Measurements from ENCODE around the gene RFK. TPM values are rescaled to one million over a fixed set of nuclear protein-coding genes. Genes with fewer than 3 reads are reported as not detected.

RFK gene
- polyA plus RNA-seq (13.5 to 30.1 TPM (median 16.4 TPM) in 3 replicates), polyA minus RNA-seq (1.1 to 20.6 TPM (median 6.3 TPM) in 3 replicates)
- polyA plus RNA-seq (2011; ENCODE audit: low read depth) = 7.9 TPM
- polyA plus RNA-seq (2011; cell fraction: cytosol; rRNA removed) = 14.5 and 29.8 TPM in 2 replicates
- polyA plus RNA-seq (2011; cell fraction: nucleus; rRNA removed) = 5.2 and 10.4 TPM in 2 replicates
- 13.8 and 16.3 TPM in 2 replicates for polyA plus RNA-seq (2012; ENCODE audit: low replicate concordance)
- 15.3 TPM for polyA minus RNA-seq (2011; cell fraction: cytosol; rRNA and poly(A)+ RNA removed)
- 4.9 and 5.2 TPM in 2 replicates for polyA minus RNA-seq (2011; cell fraction: nucleus; rRNA and poly(A)+ RNA removed)

DNA sequence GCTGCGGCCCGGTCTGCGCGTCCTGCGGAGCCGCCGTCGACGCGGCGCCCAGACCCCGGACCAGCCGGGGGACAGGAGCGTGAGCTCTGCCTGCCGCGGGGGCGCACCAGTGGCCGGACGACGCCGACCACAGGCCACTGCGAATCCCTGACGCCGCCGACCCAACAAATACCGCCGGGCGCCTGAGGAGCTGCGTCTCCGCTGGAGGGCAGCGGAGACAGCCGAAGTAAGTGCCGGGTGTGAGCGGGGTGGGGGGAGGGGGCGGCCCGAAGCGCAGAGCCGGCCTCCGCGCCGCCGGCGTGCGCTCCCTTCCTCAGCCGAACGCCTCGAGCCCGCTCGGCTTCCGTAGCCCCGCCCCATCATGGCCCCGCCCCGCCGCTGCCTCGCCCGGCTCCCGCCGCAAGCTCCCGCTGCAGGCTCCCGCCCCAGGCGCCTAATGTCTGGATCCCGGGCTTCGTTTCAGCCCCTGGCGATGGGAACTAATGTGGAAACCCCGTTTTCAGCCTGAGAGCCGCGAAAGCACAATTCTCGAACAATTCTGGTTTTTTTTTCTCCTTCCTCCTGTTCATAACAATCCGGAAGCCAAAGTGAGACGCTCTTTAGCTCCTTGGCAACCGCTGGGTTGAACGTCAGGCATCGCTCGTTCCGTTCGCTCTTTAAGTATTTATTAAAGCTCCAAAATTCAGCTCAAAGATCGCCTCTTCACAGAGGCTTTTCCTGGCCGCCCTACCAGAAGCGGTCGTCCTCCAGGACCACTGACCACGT is at the start of gene RFK:
TSS of gene RFK (minus strand) at position 232 of the 765 bp plus-strand sequence. CDS start 255 bp downstream, outside the sequence.
- TF ChIP-seq CTCF (optimal IDR thresholded peaks at IDR 0.05 in 1 of 3, IDR thresholded peaks at IDR 0.05 in 1 of 3, conservative IDR thresholded peaks at IDR 0.05 in 1 of 3; ENCODE audit: extremely low read depth in 1 of 3, insufficient read depth in 2 of 3, low read length in 3 of 3) = peak in 2 of 3 experiments; percentile 46 to 57
- no peak for TF ChIP-seq EZH2 (IDR thresholded peaks at IDR 0.05; ENCODE audit: low read length)
- H3K9me3 ChIP-seq (ENCODE audit: control insufficient read depth, low read depth, low read length) = no peaks in the 10 kb centered on the region
- H3K36me3 ChIP-seq (ENCODE audit: control insufficient read depth in 2 of 2, extremely low read depth in 1 of 2, insufficient read depth in 2 of 2, low read length in 2 of 2) = no peaks in the 10 kb centered on the region
- dilution Hi-C loops (cut with MboI; ENCODE audit: extremely low pct_ligation_motif_present, low sequenced_read_pairs) = no loop called here
- DNase-seq (ENCODE audit: low read depth, low spot score) = no peak
- H3K4me3 ChIP-seq (ENCODE audit: control insufficient read depth in 2 of 3, extremely low read depth in 1 of 3, insufficient read depth in 2 of 3, low read depth in 1 of 3, low read length in 3 of 3) = peak within 1 kb of the TSS; percentile 66 to 94 (median 87)
- H3K9me1 ChIP-seq (ENCODE audit: control insufficient read depth, extremely low read depth, insufficient read depth, low read length) = no peaks in the 10 kb centered on the region
- peak within 1 kb of the TSS; percentile 81 for H3K4me2 ChIP-seq (ENCODE audit: control insufficient read depth, extremely low read depth, insufficient read depth, low read depth, low read length)
- H3K79me2 ChIP-seq (ENCODE audit: control insufficient read depth, insufficient read depth, low read length) = peaks cover 8% of the 10 kb centered on the region
- H4K20me1 ChIP-seq (ENCODE audit: control insufficient read depth, extremely low read depth, insufficient read depth, low read length) = no peaks in the 10 kb centered on the region
- peak within 1 kb of the TSS; percentile 74 for H3K27ac ChIP-seq (ENCODE audit: control insufficient read depth, insufficient read depth, low read length)
- FAIRE-seq = no peak
- no peaks in the 10 kb centered on the region for H3K4me1 ChIP-seq (ENCODE audit: control insufficient read depth, extremely low read depth, insufficient read depth, low read length)
- H3K9ac ChIP-seq (ENCODE audit: control insufficient read depth, extremely low read depth, insufficient read depth, low read length) = peak within 1 kb of the TSS; percentile 82
- no peaks in the 10 kb centered on the region for H3K27me3 ChIP-seq (ENCODE audit: control insufficient read depth, extremely low read depth, insufficient read depth, low read length)
- H2AFZ ChIP-seq (ENCODE audit: control insufficient read depth, low read length) = peak within 1 kb of the TSS; percentile 88

- H3K27me3 ChIP-seq (ENCODE audit: control insufficient read depth, extremely low read depth, insufficient read depth, low read length) = no peaks in the 10 kb centered on the region
- no peak for TF ChIP-seq EZH2 (IDR thresholded peaks at IDR 0.05; ENCODE audit: low read length)
- no peak for TF ChIP-seq CTCF (optimal IDR thresholded peaks at IDR 0.05 in 1 of 3, IDR thresholded peaks at IDR 0.05 in 1 of 3, conservative IDR thresholded peaks at IDR 0.05 in 1 of 3; ENCODE audit: extremely low read depth in 1 of 3, insufficient read depth in 2 of 3, low read length in 3 of 3)
- DNase-seq (ENCODE audit: low read depth, low spot score) = no peak
- peaks cover 2% of the 10 kb centered on the region for H3K9me3 ChIP-seq (ENCODE audit: control insufficient read depth, low read depth, low read length)
- H3K9me1 ChIP-seq (ENCODE audit: control insufficient read depth, extremely low read depth, insufficient read depth, low read length) = no peaks in the 10 kb centered on the region
- H3K4me1 ChIP-seq (ENCODE audit: control insufficient read depth, extremely low read depth, insufficient read depth, low read length) = no peaks in the 10 kb centered on the region
- H3K27ac ChIP-seq (ENCODE audit: control insufficient read depth, insufficient read depth, low read length) = no peak overlapping the region
- no peaks in the 10 kb centered on the region for H4K20me1 ChIP-seq (ENCODE audit: control insufficient read depth, extremely low read depth, insufficient read depth, low read length)
- H3K4me2 ChIP-seq (ENCODE audit: control insufficient read depth, extremely low read depth, insufficient read depth, low read depth, low read length) = no peak overlapping the region
- no peaks in the 10 kb centered on the region for H3K36me3 ChIP-seq (ENCODE audit: control insufficient read depth in 2 of 2, extremely low read depth in 1 of 2, insufficient read depth in 2 of 2, low read length in 2 of 2)
- H2AFZ ChIP-seq (ENCODE audit: control insufficient read depth, low read length) = no peak overlapping the region
- no peaks in the 10 kb centered on the region for H3K79me2 ChIP-seq (ENCODE audit: control insufficient read depth, insufficient read depth, low read length)
- FAIRE-seq = no peak
- H3K4me3 ChIP-seq (ENCODE audit: control insufficient read depth in 2 of 3, extremely low read depth in 1 of 3, insufficient read depth in 2 of 3, low read depth in 1 of 3, low read length in 3 of 3) = no peak overlapping the region
- dilution Hi-C loops (cut with MboI; ENCODE audit: extremely low pct_ligation_motif_present, low sequenced_read_pairs) = no loop called here
- no peak overlapping the region for H3K9ac ChIP-seq (ENCODE audit: control insufficient read depth, extremely low read depth, insufficient read depth, low read length)
Measured at GRCh38 chr9:76443887-76444286, 49.7 kb upstream of the RFK start.
